ENCODE results near the gene PPDPF.

PPDPF gene

GRCh38 chr20:63491078-63491477, 29.5 kb upstream of the PPDPF start:
- TF ChIP-seq ESRRG (CRISPR knock-in tag; IDR thresholded peaks at IDR 0.05) (no peak), ZFP30 (CRISPR knock-in tag; IDR thresholded peaks at IDR 0.05) (no peak), TSHZ2 (CRISPR knock-in tag; IDR thresholded peaks at IDR 0.05) (no peak), TCF4 (CRISPR knock-in tag; IDR thresholded peaks at IDR 0.05; ENCODE audit: borderline replicate concordance) (no peak), TOX (CRISPR knock-in tag; IDR thresholded peaks at IDR 0.05; ENCODE audit: borderline replicate concordance) (no peak), ZNF565 (CRISPR knock-in tag; conservative IDR thresholded peaks at IDR 0.05; ENCODE audit: low read depth) (no peak), ZNF8 (CRISPR knock-in tag; IDR thresholded peaks at IDR 0.05) (no peak), ISL1 (CRISPR knock-in tag; IDR thresholded peaks at IDR 0.05) (no peak), SNAI2 (CRISPR knock-in tag; IDR thresholded peaks at IDR 0.05) (no peak), RARB (CRISPR knock-in tag; IDR thresholded peaks at IDR 0.05) (no peak), PATZ1 (CRISPR knock-in tag; IDR thresholded peaks at IDR 0.05; ENCODE audit: borderline replicate concordance) (no peak), CSDC2 (CRISPR knock-in tag; IDR thresholded peaks at IDR 0.05) (no peak), ZC3H10 (CRISPR knock-in tag; IDR thresholded peaks at IDR 0.05) (no peak), BACH2 (CRISPR knock-in tag; IDR thresholded peaks at IDR 0.05; ENCODE audit: borderline replicate concordance) (no peak), GLIS3 (CRISPR knock-in tag; IDR thresholded peaks at IDR 0.05) (no peak), ZNF70 (CRISPR knock-in tag; IDR thresholded peaks at IDR 0.05) (no peak), POU6F1 (CRISPR knock-in tag; IDR thresholded peaks at IDR 0.05; ENCODE audit: borderline replicate concordance, low read depth) (no peak), OSR1 (CRISPR knock-in tag; IDR thresholded peaks at IDR 0.05) (no peak)
- no peak for ATAC-seq

GRCh38 chr20:63491635-63492230, 28.8 kb upstream of the PPDPF start:
- no peak for TF ChIP-seq PPARA (CRISPR knock-in tag; IDR thresholded peaks at IDR 0.05; ENCODE audit: borderline replicate concordance)
- no peak for TF ChIP-seq ESRRG (CRISPR knock-in tag; IDR thresholded peaks at IDR 0.05)
- TF ChIP-seq SNAI2 (CRISPR knock-in tag; IDR thresholded peaks at IDR 0.05) = no peak
- no peak for TF ChIP-seq ZNF70 (CRISPR knock-in tag; IDR thresholded peaks at IDR 0.05)
- TF ChIP-seq OSR1 (CRISPR knock-in tag; IDR thresholded peaks at IDR 0.05) = no peak
- no peak for TF ChIP-seq ZNF565 (CRISPR knock-in tag; conservative IDR thresholded peaks at IDR 0.05; ENCODE audit: low read depth)
- TF ChIP-seq CREB5 (CRISPR knock-in tag; IDR thresholded peaks at IDR 0.05; ENCODE audit: low read depth) = no peak
- no peak for TF ChIP-seq ARNTL (CRISPR knock-in tag; IDR thresholded peaks at IDR 0.05; ENCODE audit: borderline replicate concordance, low read depth)
- no peak for TF ChIP-seq CSDC2 (CRISPR knock-in tag; IDR thresholded peaks at IDR 0.05)
- TF ChIP-seq ISL1 (CRISPR knock-in tag; IDR thresholded peaks at IDR 0.05) = no peak
- no peak for TF ChIP-seq TOX (CRISPR knock-in tag; IDR thresholded peaks at IDR 0.05; ENCODE audit: borderline replicate concordance)
- no peak for TF ChIP-seq POU6F1 (CRISPR knock-in tag; IDR thresholded peaks at IDR 0.05; ENCODE audit: borderline replicate concordance, low read depth)
- TF ChIP-seq PATZ1 (CRISPR knock-in tag; IDR thresholded peaks at IDR 0.05; ENCODE audit: borderline replicate concordance) = no peak
- TF ChIP-seq CSRNP3 (CRISPR knock-in tag; IDR thresholded peaks at IDR 0.05) = no peak
- no peak for TF ChIP-seq GLIS3 (CRISPR knock-in tag; IDR thresholded peaks at IDR 0.05)
- TF ChIP-seq TCF4 (CRISPR knock-in tag; IDR thresholded peaks at IDR 0.05; ENCODE audit: borderline replicate concordance) = no peak
- TF ChIP-seq TSHZ2 (CRISPR knock-in tag; IDR thresholded peaks at IDR 0.05) = no peak
- no peak for TF ChIP-seq ZFP30 (CRISPR knock-in tag; IDR thresholded peaks at IDR 0.05)
- TF ChIP-seq RARB (CRISPR knock-in tag; IDR thresholded peaks at IDR 0.05) = no peak
- no peak for ATAC-seq
